GM18858 (cell line): Measurements from ENCODE around the gene PDIA4.
"Not testable (repeated sequence)": the region's sequence is repeated elsewhere in the genome, so short reads cannot be mapped to it uniquely, and the experiment has no call there.

Source experiments
- ATAC-seq: cut with Tn5 transposase; IDR thresholded peaks from one replicate; pipeline ENCODE4 v1.9.1; 2021; ENCODE audit not compliant: unreplicated experiment

Gene PDIA4

DNA sequence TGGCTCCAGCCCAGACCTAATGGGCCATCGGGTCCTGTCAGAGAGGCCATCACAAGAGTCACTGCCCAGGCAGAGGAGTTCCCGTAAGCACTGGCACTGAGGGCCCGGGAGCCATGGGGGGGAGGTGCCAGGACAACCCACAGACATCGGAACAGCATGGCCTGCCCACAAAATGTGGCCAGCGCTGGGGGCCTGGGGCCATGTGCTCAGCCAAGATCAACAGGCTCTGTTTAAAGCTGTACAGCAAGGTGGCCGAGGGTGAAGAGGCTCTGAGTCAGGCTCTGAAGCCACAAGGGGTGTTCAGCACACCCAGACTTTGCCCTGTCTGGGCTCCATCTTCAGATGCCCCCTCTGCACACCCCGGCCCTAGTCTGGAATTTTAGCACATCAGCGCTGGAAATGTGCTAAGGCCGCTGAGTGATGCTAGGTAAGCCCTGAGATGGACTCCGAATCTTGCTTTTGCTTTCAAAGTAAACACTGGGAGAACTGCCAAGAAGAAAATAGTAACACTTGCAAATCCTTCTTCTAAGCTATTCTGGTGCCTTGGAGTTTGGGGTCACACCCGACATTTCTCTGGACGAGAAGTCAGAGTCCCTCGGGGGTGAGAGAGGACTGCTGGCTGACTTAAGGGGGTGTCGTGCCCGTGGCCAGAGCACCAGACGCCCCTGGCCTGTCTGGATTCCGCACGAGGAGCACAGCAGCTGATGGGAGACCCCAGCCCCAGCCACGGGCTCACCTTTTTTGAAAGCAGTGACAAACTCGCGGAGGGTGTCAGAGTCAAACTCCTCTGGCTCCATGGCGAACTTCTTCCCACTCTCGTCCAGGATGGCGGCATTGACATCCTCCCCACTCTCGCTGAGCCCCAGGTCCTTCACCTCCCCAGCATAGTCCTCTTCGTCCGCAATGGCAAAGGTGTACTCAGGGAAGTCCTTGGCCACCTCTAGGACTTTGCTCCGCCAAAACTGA is 23.6 kb downstream of the PDIA4 start:
- ATAC-seq: no peak

DNA sequence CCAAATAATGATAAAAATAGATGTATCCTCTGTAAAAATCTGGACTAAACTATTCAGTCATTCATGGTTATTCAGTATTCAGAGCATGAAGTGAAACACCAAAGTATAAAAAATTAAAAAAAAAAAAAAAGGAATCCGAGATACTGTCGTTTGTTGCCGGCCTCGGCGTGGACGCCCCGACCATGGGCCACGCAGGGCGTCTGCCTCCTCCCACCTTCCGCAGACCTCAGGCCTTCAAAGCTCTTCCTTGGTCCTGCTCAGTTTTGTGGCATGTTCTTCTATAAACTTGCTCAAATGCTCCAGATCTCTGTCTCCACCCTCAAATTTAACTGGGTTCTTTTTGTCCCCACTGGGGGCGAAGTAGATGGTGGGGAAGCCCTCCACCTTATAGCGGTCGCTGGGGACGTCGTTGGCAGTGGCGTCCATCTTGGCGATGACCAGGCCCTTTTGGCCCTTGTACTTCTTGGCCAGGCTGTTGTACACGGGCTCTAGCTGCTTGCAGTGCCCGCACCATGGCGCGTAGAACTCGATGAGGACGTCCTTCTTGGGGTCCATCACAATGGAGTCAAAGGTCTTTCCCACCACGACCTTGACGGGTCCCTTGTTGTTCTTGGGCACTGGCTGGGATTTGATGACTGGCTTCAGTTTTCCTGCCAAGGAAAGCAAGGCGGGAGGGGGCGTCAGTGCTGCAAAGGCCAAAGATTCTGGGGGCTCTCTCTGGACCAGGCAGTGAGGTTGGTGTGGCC is 24.6 kb downstream of the PDIA4 start:
- no peak for ATAC-seq

DNA sequence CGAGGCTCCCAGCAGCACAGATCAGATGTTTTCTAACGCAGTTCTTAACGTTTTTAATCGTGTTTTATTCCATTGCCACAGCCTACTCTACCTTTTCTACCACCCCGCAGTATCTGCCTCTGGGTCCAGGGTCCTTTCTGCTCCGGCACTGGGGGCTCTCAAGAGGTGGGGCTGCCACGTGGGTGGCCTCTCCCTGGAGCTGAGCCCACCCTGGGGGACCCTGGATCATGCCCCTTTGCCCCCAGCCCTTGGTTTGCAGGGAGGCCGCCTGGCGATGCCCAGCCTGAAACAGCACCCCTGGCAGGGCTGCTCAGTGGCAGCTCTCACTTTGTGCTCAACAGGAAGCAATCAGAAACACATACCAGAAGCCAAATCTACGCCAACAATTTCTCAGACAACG is 25.3 kb downstream of the PDIA4 start:
- no peak for ATAC-seq

DNA sequence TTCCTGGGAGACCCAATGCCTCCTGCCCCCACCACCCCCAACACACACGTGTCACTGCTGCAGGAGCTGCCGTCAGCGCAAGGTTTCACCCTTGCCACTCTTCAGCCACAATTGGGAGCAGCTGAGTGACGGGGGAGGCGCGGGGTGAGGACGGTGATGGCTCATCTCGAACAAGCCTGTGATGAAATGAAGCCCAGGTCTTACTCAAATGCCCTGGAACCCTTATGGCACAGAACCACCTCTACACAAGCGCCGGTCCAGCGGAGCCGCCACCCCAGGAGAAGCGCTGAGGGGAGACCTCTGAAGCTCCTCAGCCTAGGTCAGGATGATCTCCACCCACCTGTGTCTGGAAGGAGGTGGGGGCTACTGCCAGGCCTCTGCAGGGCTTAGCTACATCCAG is 25.7 kb downstream of the PDIA4 start:
- ATAC-seq: no peak

DNA sequence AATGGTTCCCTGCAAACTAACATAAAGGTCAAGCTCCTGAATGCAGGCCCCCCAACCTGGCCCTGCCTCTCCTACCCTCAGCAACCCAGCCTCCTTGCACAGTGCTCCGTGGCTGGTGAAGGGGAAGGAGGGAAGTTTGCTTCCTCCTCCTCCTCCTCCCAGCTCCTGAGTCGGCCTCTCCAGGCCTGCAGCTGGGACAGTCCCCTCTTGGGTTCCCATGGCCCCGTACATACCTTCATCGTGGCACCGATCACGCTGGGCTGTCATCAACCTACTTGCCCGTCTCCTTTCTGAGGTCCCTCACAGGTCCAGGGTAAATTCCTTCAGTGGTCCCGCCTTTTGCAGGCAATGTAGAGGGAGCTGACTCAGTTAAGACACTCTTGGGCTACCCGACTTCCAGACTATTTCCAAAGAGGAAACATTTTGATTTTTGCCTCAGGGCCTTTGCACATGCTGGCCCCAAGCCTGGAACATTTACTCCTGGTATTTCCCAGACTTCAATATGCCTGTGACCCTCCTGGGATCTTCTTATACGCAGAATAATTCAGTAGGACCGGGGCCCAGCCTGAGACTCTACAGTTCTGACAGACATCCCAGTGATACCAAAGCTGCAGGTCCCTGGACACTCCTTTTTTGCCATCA is 26.8 kb downstream of the PDIA4 start:
- no peak for ATAC-seq

DNA sequence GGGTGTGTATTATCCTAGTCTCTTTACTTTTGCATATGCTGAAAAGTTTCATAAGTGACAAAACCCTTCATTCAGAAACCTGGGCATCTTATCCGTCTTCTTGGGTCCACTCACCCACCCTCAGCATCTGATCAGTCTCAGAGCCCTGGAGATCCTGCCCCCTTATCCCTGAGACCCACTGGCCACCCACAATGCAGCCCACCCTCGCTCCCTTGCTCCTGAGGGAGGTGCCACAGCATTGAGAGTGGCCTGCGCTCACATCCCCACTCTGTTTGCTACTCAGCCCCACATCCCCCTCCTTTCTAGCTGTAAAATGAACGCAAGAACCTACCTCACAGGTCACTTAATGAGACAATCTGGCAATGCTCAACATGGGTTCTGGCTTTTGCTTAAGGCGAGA is 27.3 kb downstream of the PDIA4 start:
- ATAC-seq: no peak

DNA sequence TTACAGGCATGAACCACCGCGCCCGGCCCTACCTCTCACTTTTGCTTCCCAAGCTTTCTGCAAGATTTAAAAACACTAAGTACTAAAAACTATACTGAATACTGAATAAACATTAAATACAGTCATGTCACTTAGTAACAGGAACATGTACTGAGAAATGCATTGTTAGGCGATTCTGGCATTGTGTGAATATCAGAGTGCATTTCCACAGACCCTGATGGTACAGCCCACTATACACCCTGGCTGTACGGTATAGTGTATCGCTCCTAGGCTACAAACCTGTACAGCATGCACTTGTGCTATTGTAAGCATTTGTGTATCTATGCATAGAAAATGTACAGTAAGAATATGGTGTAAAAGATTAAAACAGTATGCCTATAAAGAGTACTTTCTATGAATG is 29.1 kb downstream of the PDIA4 start:
- ATAC-seq: no peak

DNA sequence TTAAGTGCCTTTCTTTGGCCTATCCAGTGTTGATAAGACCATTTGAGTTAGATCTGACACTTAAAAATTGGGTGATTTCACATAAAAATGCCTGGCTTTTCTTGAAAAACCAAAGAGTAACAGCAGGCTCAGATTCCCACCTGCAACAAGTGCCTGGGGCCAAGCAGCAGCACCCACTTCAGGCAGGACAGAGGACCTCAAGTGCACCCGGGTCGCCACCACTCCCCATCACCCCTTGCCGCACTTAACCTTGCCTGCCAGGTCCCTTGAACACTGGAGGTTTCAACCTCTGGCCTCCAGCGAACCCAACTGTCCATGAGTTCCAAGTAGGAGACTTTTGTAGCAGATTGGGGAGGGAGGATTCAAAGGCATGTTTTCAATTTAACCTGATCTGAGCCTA is 30.8 kb downstream of the PDIA4 start:
- ATAC-seq: no peak

DNA sequence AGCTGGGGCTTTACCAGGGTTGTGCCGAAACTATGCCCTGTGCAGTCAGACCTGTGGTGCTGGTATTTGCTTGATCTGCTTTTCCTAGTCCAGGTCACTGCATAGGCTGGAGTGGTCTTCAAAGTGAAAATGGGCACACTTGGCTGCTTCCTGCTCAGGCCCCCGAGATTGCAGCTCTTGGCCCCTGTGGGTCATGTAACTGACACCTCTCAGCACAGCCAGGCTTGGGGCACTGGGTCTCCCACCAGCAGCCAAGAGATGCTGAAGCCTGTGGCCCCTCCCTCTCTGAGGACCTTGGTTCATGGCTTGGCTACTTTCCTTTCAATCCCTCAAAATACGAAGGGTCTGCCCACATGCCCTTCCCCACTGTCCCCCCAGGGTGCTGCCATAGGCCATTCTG is 33.7 kb downstream of the PDIA4 start:
- no peak for ATAC-seq

DNA sequence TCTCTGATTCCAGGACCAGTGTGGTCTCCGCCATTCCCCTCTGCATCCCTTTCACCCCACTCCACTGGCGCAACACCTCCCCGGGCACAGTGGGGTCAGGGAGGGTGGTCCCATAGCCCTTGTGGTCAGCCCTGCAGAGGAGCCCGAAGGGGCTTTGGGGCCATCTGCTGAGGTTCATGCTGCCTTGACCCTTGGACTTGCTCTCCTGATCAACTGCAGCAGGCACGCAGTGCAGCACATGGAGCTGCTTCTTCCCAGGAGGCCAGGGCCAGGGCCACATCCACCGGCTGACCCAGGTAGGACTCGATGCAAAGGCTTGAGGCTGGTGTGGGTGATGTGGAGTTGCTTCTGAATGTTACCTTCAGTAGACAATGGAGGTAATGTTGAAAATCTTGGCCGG is 35.1 kb downstream of the PDIA4 start:
- no peak for ATAC-seq

DNA sequence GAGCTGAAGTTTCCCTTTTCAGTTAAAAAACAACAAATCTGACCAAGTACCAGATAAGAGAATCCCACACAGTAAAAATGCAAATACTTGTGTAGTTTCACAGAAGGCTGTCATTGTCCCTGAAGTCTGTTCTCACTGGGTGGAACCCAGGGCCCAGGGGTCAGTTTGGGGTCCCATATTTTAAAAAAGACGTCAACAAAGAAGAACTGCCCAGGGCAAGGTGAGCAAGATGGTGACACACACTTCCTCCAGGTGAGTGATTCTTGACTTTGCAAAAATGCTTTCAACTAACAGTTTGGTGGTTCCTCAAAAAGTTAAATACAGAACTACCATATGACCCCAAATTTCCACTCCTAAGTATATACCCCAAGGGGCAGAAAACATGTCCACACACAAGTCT is 36.8 kb downstream of the PDIA4 start:
- ATAC-seq: no peak

DNA sequence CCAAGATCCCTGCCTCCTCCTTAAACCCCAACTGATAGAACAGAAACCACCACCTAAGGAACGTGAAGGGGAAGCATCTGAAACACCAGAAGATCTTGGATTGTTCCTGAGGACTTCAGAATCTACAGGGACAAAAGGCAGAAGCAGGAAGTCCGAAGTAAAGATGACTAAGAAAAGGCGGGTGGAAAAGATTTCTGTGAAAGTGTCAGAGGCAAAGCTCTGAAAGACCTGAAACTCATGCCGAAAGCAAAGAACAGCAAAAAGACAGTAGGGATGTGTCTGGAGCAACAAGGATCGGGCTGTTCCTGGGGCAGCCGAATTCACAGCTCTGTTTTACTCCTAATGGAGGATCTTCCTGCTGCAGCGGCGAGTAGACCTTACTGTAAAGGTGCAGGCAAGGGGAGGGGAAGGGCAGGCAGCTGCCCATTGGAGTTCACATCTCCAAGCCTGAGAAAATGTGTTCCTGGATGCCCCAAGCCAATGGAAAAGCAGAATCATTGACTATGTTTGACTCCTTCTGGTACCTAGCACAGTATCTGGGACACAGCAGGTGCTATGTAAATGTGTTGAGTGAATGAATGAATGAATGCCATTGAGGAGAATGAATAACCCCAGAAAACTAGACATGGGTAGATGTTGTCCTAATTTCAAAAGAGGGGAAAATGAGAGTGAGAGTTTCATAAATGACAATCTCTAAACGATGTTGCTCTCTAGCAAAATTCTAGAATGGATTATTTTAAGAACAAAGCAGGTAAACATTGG is 40.4 kb downstream of the PDIA4 start:
- ATAC-seq: peak; percentile 0

DNA sequence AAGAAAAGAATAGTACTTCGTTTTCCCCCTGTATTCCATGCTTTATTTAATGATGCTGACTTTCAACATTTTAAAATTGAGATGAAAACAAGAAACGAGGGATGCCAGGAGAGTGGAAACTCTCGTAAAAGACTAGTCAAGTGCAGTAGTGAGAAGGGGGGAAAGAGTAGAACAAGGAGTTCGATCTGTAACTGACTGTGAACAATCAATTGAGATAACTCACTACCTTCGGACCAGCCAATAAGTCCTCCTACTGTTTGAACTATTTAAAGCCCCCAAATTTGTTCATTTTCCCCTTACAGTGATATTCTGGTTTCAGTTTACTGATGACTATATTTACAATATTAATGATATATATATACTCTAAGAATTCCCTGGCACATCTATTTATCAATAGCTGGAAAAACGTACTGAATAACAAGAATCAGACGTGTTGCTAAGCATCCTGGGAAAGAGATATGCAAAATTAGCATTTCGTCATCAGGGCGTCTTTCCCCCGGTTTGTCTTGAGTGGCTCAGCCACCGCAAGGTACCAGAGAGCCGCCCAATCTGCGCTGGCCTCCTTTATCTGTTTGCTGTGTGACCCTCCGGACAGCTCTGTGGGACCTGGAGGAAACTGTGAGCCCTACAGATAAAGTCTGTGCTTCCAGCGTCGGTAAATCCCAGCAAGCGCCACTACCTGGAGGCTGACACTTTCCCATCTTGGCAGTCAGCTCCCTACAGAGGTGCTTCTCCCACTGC is 41.1 kb downstream of the PDIA4 start:
- peak; percentile 78 for ATAC-seq

DNA sequence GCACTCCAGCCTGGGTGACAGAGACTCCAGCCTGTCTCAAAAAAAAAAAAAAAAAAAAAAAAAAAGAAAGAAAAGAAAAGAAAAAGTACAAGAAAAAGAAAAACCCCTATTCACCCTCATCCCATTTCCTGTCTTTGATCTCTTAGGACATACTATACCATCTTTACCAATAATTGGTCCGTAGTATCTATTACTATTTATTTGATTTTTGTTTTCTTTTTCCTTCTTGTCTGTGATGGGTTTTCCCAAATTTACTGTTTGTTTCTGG is 41.6 kb downstream of the PDIA4 start:
- ATAC-seq: no peak

DNA sequence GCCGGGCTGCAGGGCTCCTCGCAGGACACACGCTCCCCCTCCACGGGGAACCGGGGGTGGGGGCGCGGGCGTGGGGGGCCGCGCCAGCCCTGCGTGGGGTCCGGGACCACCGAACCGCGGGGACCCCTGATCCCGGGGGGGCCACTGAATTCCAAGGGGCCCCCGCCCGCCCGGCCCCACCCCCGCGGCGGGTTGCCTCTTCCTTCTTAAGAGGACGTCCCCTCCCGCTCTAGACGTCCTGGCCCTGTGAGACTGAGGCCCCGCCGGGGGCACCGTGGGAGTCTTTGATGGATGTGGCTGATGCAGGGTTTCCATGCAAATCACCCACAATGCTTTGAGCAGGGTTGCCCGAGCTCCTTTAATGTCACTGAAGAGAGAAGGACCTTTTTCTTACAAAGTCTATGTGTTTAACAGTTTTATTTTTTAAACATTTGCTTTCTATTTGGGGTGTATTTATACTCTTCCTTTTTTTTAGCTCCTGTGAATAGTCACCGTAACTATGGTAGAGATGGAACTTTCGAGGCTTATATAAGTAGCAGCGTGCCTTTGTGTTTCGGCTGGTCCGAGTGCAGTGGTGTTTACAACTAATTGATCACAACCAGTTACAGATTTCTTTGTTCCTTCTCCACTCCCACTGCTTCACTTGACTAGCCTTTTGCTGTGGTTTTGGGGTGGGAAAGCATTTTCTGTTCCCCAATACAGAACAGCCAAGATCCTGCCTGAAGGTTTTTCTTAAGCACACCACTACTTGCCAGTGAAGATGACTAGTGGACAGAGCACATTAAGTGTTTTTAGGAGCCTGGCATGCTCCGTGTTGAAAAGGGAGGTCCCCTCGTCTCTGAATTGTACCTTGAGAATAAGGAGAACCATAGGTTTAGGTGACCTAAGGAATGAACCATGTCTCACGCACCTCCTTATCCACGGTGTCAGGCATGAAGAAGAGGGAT is 44.8 kb downstream of the PDIA4 start:
- peak; percentile 41 for ATAC-seq

DNA sequence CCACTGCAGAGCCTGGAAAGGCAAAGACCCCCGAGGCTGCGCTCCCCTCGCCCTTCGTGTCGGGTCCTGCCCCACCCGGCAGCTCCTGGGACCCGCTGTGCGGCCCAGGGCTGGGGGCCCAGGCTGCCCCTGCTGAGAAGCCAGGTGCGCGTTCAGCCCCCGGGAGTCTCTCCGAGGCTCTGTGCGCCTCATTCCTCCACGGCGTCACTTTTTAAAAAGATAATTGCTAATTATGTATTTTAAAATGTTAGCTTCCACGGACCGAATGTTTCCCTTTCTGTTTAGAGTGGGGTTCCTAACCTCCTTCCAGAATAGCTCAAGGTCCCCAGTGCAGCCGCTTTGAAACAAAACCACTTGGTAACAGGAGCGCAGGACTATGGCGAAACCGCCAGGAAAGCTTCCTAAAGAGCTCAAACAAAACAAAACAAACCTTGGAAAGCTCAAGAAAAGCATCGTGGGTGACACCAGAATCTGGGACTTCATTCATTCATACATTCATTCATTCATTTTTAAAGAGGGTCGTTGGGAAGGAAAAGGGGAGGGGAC is 45.6 kb downstream of the PDIA4 start:
- no peak for ATAC-seq

DNA sequence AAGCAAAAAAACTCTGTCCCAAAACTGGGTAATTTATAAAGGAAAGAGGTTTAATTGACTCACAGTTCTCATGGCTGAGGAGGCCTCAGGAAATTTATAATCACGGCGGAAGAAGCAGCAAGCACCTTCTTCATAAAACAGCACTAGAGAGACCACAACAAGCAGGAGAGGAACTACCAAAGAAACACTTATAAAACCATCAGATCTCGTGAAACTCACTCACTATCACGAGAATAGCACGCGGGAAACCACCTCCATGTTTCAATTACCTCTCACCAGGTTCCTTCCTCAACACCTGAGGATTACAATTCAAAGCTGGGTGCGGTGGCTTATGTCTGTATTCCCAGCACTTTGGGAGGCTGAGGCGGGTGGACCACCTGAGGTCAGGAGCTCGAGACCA is 48.5 kb downstream of the PDIA4 start:
- ATAC-seq: no peak

DNA sequence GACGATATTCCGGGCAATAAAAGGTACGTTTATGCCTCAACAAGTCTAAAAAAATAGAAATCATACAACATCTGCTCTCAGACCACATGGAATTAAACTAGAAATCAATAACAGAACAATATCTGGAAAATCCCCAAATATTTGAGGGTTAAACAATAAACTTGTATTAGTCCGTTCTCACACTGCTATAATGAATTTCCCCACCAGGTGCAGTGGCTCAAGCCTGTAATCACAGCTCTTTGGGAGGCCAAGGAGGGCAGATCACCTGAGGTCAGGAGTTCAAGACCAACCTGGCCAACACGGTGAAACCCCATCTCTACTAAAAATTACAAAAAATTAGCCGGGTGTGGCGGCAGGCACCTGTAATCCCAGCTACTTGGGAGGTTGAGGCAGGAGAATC is 49.2 kb downstream of the PDIA4 start:
- ATAC-seq: not testable (repeated sequence)

DNA sequence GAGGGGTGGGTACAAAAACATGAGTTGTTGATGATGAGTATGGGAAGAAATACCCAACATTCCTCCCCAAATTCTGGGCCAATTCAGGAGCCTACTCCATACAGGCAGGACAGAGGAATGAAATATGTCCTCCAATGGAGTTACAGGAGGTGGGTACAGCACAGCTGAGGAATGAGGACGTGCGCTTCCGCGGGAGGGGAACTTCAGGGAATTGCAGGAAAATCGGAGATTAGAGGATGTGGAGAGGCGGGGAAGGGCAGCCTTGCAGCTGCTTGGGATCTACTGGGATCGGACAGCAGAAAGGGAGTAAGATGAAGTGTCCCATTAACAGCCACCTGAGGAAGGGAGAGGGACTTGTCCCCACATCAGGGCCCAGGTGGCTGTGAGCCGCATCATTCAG is 50.2 kb downstream of the PDIA4 start:
- ATAC-seq: no peak
